HCT116 (cell line): ENCODE measurements around the gene LRRC1. TPM values are rescaled to one million over a fixed set of nuclear protein-coding genes. Genes with fewer than 3 reads are reported as not detected.

Source experiments
- ATAC-seq: fragments of 200-7000 bp; cut with Tn5 transposase; 2 replicates; pipeline ENCODE4 v1.9.1; 2020; ENCODE audit warnings: mild to moderate bottlenecking, moderate library complexity
- BruUV-seq: library from RNA; stranded (reverse); fragments of 400-500 nt; replicated peaks from 2 replicates; lab custom pipeline; 2021; lab: Mats Ljungman, UMichigan
- CTCF ChIA-PET: fragments of 300-600 bp; sonication (Branson Sonifier 250); formaldehyde crosslinking; loops from one replicate; lab custom pipeline; 2021; ENCODE audit warnings: antibody characterized with exemption; lab: Charles Lee
- POLR2A ChIA-PET: fragments of 300-600, 350-600 bp; sonication (Branson Sonifier 250); formaldehyde crosslinking; loops from one replicate; lab custom pipeline; 2021; ENCODE audit warnings: antibody characterized with exemption; lab: Charles Lee
- RAD21 ChIA-PET, 2 experiments: fragments of 300-600 bp; sonication (Branson Sonifier 250); formaldehyde crosslinking; loops; one replicate each; lab custom pipeline; 2023; ENCODE audit warnings: low total read pairs in 2 of 2; ENCODE audit not compliant: uncharacterized antibody in 2 of 2, unreplicated experiment in 2 of 2, low non-redundant PET in 1 of 2; lab: Charles Lee
- DNase-seq: peaks from one replicate; pipeline ENCODE4 v3.0.0-alpha.2; 2010; ENCODE audit warnings: low read depth, low spot score
- H2AFZ ChIP-seq: fragments of 200-600 bp; shearing (Covaris generic), sonication (generic); 2 replicates; pipeline ENCODE4 v1.6.1; 2017; ENCODE audit warnings: low read depth, mixed run types, mixed read lengths, antibody characterized with exemption, low read length; ENCODE audit not compliant: poor library complexity, severe bottlenecking
- H3K27ac ChIP-seq: 2 replicates; pipeline ENCODE4 v1.5.1; 2012; ENCODE audit warnings: low read depth, low read length
- H3K27me3 ChIP-seq: fragments of 200-600 bp; sonication (generic); 2 replicates; pipeline ENCODE4 v1.6.1; 2016; ENCODE audit warnings: mixed run types, low read length, mixed read lengths; ENCODE audit not compliant: insufficient read depth
- H3K36me3 ChIP-seq, 2 experiments: fragments of 200-500 bp in 1 of 2; fragments of 200-600 bp in 1 of 2; sonication (Bioruptor generic) in 1 of 2; sonication (generic) in 1 of 2; 2 replicates each; pipeline versions ENCODE4 v1.5.1 to v1.6.1; 2014 to 2016; ENCODE audit warnings: low read length in 2 of 2, inconsistent platforms in 1 of 2, mixed read lengths in 1 of 2, mixed run types in 1 of 2; ENCODE audit not compliant: insufficient read depth in 2 of 2, control insufficient read depth in 1 of 2
- H3K4me1 ChIP-seq, 2 experiments: fragments of 200-600 bp in 1 of 2; sonication (generic) in 1 of 2; 2 replicates each; pipeline versions ENCODE4 v1.5.1 to v1.6.1; 2012 to 2017; ENCODE audit warnings: low read length in 2 of 2, inconsistent platforms in 1 of 2, mild to moderate bottlenecking in 1 of 2, mixed read lengths in 1 of 2, mixed run types in 1 of 2, moderate library complexity in 1 of 2; ENCODE audit not compliant: insufficient read depth in 2 of 2, control insufficient read depth in 1 of 2
- H3K4me2 ChIP-seq: fragments of 200-600 bp; sonication (generic); 2 replicates; pipeline ENCODE4 v1.6.1; 2017; ENCODE audit warnings: mixed run types, low read length, mixed read lengths
- H3K4me3 ChIP-seq, 2 experiments: fragments of 200-600 bp in 1 of 2; sonication (generic) in 1 of 2; replicated peaks in 1 of 2; 2 replicates each; pipeline ENCODE4 v1.5.1; 2011 to 2016; ENCODE audit warnings: low read length in 2 of 2, control low read depth in 1 of 2, low read depth in 1 of 2, mild to moderate bottlenecking in 1 of 2, mixed read lengths in 1 of 2, mixed run types in 1 of 2
- H3K79me2 ChIP-seq: fragments of 200-600 bp; sonication (generic); 2 replicates; pipeline ENCODE4 v1.6.1; 2017; ENCODE audit warnings: mild to moderate bottlenecking, mixed run types, low read length, moderate library complexity, mixed read lengths; ENCODE audit not compliant: insufficient read depth
- H3K9ac ChIP-seq: fragments of 200-600 bp; sonication (generic); 2 replicates; pipeline ENCODE4 v1.6.1; 2016; ENCODE audit warnings: low read length, mixed read lengths
- H3K9me2 ChIP-seq: fragments of 200-600 bp; sonication (generic), shearing (Covaris generic); 2 replicates; pipeline ENCODE4 v1.6.1; 2017; ENCODE audit warnings: mixed run types, mild to moderate bottlenecking, moderate library complexity; ENCODE audit not compliant: insufficient read depth
- H3K9me3 ChIP-seq, 2 experiments: fragments of 200-500 bp in 1 of 2; fragments of 200-600 bp in 1 of 2; sonication (Bioruptor generic) in 1 of 2; sonication (generic) in 1 of 2; 2 replicates each; pipeline ENCODE4 v1.6.1; 2014 to 2017; ENCODE audit warnings: low read length in 2 of 2, mixed read lengths in 2 of 2, inconsistent platforms in 1 of 2, low read depth in 1 of 2, mild to moderate bottlenecking in 1 of 2, mixed run types in 1 of 2, moderate library complexity in 1 of 2; ENCODE audit not compliant: control insufficient read depth in 1 of 2, insufficient read depth in 1 of 2
- H4K20me1 ChIP-seq: fragments of 200-600 bp; sonication (generic), shearing (Covaris generic); 2 replicates; pipeline ENCODE4 v1.6.1; 2017; ENCODE audit warnings: mixed run types, mild to moderate bottlenecking, moderate library complexity; ENCODE audit not compliant: insufficient read depth
- CEBPB ChIP-seq: IDR thresholded peaks from 2 replicates; pipeline ENCODE4 v1.6.1; 2012; ENCODE audit warnings: low read depth
- ELF1 ChIP-seq: IDR thresholded peaks from 2 replicates; pipeline ENCODE4 v1.6.1; 2012; ENCODE audit warnings: low read depth, borderline replicate concordance
- EZH2phosphoT487 ChIP-seq: fragments of 200-600 bp; IDR thresholded peaks from 2 replicates; pipeline ENCODE4 v1.6.1; 2018; ENCODE audit warnings: antibody characterized with exemption, borderline replicate concordance
- FOSL1 ChIP-seq: IDR thresholded peaks from 2 replicates; pipeline ENCODE4 v1.6.1; 2012; ENCODE audit warnings: low read depth
- JUND ChIP-seq: IDR thresholded peaks from 2 replicates; pipeline ENCODE4 v1.6.1; 2012
- MAX ChIP-seq: IDR thresholded peaks from 2 replicates; pipeline ENCODE4 v1.6.1; 2012
- POLR2A ChIP-seq: IDR thresholded peaks from 2 replicates; pipeline ENCODE4 v1.7.0; 2011; ENCODE audit warnings: borderline replicate concordance; ENCODE audit not compliant: insufficient read depth, insufficient read length; ENCODE audit errors: extremely low read depth
- RAD21 ChIP-seq: IDR thresholded peaks from 2 replicates; pipeline ENCODE4 v1.6.1; 2012; ENCODE audit warnings: low read depth, mild to moderate bottlenecking
- SIN3A ChIP-seq: IDR thresholded peaks from 2 replicates; pipeline ENCODE4 v1.6.1; 2012; ENCODE audit warnings: low read depth
- SP1 ChIP-seq: IDR thresholded peaks from 2 replicates; pipeline ENCODE4 v1.6.1; 2012; ENCODE audit warnings: low read depth
- TCF7L2 ChIP-seq: IDR thresholded peaks from 2 replicates; pipeline ENCODE4 v1.7.0; 2011; ENCODE audit warnings: borderline replicate concordance, inconsistent platforms; ENCODE audit not compliant: insufficient read depth, insufficient read length; ENCODE audit errors: extremely low read depth
- YY1 ChIP-seq: IDR thresholded peaks from 2 replicates; pipeline ENCODE4 v1.6.1; 2011; ENCODE audit warnings: low read length, low read depth, moderate library complexity, mild to moderate bottlenecking; ENCODE audit not compliant: insufficient replicate concordance; ENCODE audit errors: extremely low read depth
- ZFX ChIP-seq: fragments of 450-650 bp; IDR thresholded peaks from 2 replicates; pipeline ENCODE4 v1.6.1; 2017
- ZNF274 ChIP-seq: fragments of 200-500 bp; sonication (Bioruptor generic); IDR thresholded peaks from 2 replicates; pipeline ENCODE4 v1.6.1; 2014; ENCODE audit warnings: mild to moderate bottlenecking, low read depth, low read length, inconsistent platforms
- intact Hi-C: fragments of 100-400 bp; cut with micrococcal nuclease; formaldehyde crosslinking; loops from 2 replicates; pipeline ENCODE4 v1.10.0; 2022
- total RNA-seq: library from RNA; stranded (reverse); gene quantifications from one replicate; pipeline ENCODE4 v1.2.1, GENCODE V29; 2021; ENCODE audit not compliant: unreplicated experiment
- TF ChIP-seq, protein P1 (sequence below): IDR thresholded peaks from 2 replicates; pipeline ENCODE4 v1.6.1; 2011; ENCODE audit warnings: mild to moderate bottlenecking, low read length, moderate library complexity; ENCODE audit not compliant: insufficient replicate concordance; ENCODE audit errors: extremely low read depth
- TF ChIP-seq, protein P2 (sequence below): IDR thresholded peaks from 2 replicates; pipeline ENCODE4 v1.6.1; 2012

LRRC1 gene
- total RNA-seq, 1 experiment from 2014 or later = 19.8 TPM

DNA sequence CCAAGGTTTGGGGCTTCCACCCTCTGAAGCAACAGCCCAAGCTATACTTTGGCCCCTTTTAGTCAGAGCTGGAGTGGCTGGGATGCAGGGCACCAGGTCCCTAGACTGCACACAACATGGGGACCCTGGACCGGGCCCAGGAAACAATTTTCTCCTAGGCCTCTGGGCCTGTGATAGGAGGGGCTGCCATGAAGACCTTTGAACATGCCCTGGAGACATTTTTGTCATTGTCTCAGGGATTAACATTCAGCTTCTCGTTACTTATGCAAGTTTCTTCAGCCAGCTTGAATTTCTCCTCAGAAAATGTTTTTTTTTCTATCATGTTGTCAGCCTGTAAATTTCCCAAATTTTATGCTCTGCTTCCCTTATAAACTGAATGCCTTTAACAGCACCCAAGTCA, 82.3 kb downstream of the LRRC1 start:
- intact Hi-C loops = no loop called here
- no peaks in the 10 kb centered on the region; the same call in 1 of the 2 replicates for H3K9me2 ChIP-seq
- no peak for ATAC-seq
- H3K4me3 ChIP-seq = no peak overlapping the region
- no peaks in the 10 kb centered on the region for H3K4me1 ChIP-seq
- peaks cover 17% of the 10 kb centered on the region for H3K79me2 ChIP-seq
- H3K9ac ChIP-seq = no peak overlapping the region
- H2AFZ ChIP-seq = no peak overlapping the region
- H3K27me3 ChIP-seq = no peaks in the 10 kb centered on the region
- ChIA-PET RAD21 (no interaction called here), POLR2A (no interaction called here), CTCF (no interaction called here)
- no peaks in the 10 kb centered on the region for H3K36me3 ChIP-seq
- TF ChIP-seq TCF7L2 (no peak), FOSL1 (no peak), ZNF274 (no peak), MAX (no peak), ZFX (no peak), ELF1 (no peak), POLR2A (no peak), EZH2phosphoT487 (no peak), CEBPB (no peak), SIN3A (no peak), RAD21 (no peak), JUND (no peak), YY1 (no peak), SP1 (no peak)
- TF ChIP-seq, protein P1, sequence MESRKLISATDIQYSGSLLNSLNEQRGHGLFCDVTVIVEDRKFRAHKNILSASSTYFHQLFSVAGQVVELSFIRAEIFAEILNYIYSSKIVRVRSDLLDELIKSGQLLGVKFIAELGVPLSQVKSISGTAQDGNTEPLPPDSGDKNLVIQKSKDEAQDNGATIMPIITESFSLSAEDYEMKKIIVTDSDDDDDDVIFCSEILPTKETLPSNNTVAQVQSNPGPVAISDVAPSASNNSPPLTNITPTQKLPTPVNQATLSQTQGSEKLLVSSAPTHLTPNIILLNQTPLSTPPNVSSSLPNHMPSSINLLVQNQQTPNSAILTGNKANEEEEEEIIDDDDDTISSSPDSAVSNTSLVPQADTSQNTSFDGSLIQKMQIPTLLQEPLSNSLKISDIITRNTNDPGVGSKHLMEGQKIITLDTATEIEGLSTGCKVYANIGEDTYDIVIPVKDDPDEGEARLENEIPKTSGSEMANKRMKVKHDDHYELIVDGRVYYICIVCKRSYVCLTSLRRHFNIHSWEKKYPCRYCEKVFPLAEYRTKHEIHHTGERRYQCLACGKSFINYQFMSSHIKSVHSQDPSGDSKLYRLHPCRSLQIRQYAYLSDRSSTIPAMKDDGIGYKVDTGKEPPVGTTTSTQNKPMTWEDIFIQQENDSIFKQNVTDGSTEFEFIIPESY = no peak
- TF ChIP-seq, protein P2, sequence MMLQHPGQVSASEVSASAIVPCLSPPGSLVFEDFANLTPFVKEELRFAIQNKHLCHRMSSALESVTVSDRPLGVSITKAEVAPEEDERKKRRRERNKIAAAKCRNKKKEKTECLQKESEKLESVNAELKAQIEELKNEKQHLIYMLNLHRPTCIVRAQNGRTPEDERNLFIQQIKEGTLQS = no peak
- H3K27ac ChIP-seq = no peak overlapping the region
- H3K9me3 ChIP-seq = no peaks in the 10 kb centered on the region
- no TSS peak for BruUV-seq
- H4K20me1 ChIP-seq = no peaks in the 10 kb centered on the region
- DNase-seq = no peak
- H3K4me2 ChIP-seq = no peak overlapping the region
